ENCODE results near the gene RIN3. TPM values are rescaled to one million over a fixed set of nuclear protein-coding genes. Genes with fewer than 3 reads are reported as not detected.

The RIN3 gene
- polyA plus RNA-seq, 4 donors = 1.8 to 18.9 (median 12.1) TPM

DNA sequence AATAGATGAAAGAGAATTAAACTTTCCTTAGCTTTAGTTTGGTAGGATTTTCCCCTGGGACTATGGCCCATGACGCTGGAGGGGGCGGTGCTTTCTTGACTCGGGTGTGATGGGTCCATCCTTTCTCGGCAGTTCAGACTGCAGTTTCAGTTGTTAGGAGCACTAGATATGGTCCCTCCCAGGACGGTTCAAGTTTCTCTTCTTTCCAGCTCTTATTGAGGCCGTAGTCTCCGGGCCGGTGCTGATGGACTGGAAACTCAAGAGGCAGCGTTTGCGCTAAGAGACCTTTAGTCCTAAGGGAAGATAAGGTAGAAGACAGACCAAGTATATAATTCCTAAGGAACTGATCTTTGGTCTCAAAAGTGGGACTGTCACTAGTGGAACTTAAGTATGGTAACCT, 111.2 kb downstream of the RIN3 start:
- Histone ChIP-seq H3K36me3 (ENCODE audit: control insufficient read depth in 3 of 3, insufficient read depth in 2 of 3, low read depth in 1 of 3, low read length in 3 of 3) (peaks cover 0 to 9% (median 8%) of the 10 kb centered on the region in 3 donors), H3K4me1 (ENCODE audit: control insufficient read depth in 3 of 3, insufficient read depth in 2 of 3, low read depth in 1 of 3, low read length in 2 of 3) (no peaks in the 10 kb centered on the region), H3K9me3 (ENCODE audit: control insufficient read depth in 2 of 2, insufficient read depth in 1 of 2, low read depth in 1 of 2, low read length in 1 of 2) (peaks cover 6 to 40% of the 10 kb centered on the region in 2 donors), H3K27ac (ENCODE audit: low read depth in 1 of 3, low read length in 2 of 3) (no peak overlapping the region), H3K4me3 (ENCODE audit: low read depth in 1 of 3, low read length in 3 of 3) (no peak overlapping the region), H3K27me3 (ENCODE audit: control insufficient read depth in 3 of 3, insufficient read depth in 3 of 3, low read length in 3 of 3) (no peaks in the 10 kb centered on the region)
- DNase-seq (peak in 1 of 2 donors; percentile 57), FAIRE-seq (no peak)
- 88 to 92% (median 90%) methylated on average over 10 of the region's 10 CpGs for WGBS, 3 donors

DNA sequence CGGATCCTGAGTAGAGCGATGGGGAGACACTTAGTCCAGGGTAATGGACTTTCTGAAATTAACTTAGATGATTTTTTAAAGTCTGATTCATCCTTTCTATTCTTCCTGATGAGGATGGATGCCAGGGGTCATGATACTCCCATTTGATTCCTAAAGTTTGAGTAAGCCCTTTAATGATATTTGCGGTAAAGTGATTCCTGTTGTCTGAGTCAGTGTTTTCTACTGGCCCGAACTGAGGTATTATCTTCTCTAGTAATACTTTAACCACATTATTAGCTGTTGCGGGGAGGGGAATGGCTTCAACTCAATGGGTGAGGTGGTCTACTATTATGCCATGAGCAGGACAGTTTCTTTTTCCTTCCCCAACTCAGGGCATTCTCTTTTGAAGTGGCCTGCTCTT, 111.6 kb downstream of the RIN3 start:
- Histone ChIP-seq H3K27me3 (ENCODE audit: control insufficient read depth in 3 of 3, insufficient read depth in 3 of 3, low read length in 3 of 3) (no peaks in the 10 kb centered on the region), H3K36me3 (ENCODE audit: control insufficient read depth in 3 of 3, insufficient read depth in 2 of 3, low read depth in 1 of 3, low read length in 3 of 3) (peaks cover 0 to 9% (median 8%) of the 10 kb centered on the region in 3 donors), H3K4me3 (ENCODE audit: low read depth in 1 of 3, low read length in 3 of 3) (no peak overlapping the region), H3K27ac (ENCODE audit: low read depth in 1 of 3, low read length in 2 of 3) (no peak overlapping the region), H3K9me3 (ENCODE audit: control insufficient read depth in 2 of 2, insufficient read depth in 1 of 2, low read depth in 1 of 2, low read length in 1 of 2) (peaks cover 6 to 40% of the 10 kb centered on the region in 2 donors), H3K4me1 (ENCODE audit: control insufficient read depth in 3 of 3, insufficient read depth in 2 of 3, low read depth in 1 of 3, low read length in 2 of 3) (no peaks in the 10 kb centered on the region)
- FAIRE-seq (no peak), DNase-seq (no peak)
- 92 to 99% (median 94%) methylated on average over 5 of the region's 5 CpGs for WGBS, 3 donors

GRCh38 chr14:92626041-92626440, 112.5 kb downstream of the RIN3 start:
- 90 to 91% (median 90%) methylated on average over 3 of the region's 3 CpGs for WGBS, 3 donors
- no peaks in the 10 kb centered on the region for H3K4me1 ChIP-seq (ENCODE audit: control insufficient read depth in 3 of 3, insufficient read depth in 2 of 3, low read depth in 1 of 3, low read length in 2 of 3)
- H3K4me3 ChIP-seq (ENCODE audit: low read depth in 1 of 3, low read length in 3 of 3) = no peak overlapping the region
- FAIRE-seq = no peak
- no peak overlapping the region for H3K27ac ChIP-seq (ENCODE audit: low read depth in 1 of 3, low read length in 2 of 3)
- H3K27me3 ChIP-seq (ENCODE audit: control insufficient read depth in 3 of 3, insufficient read depth in 3 of 3, low read length in 3 of 3) = no peaks in the 10 kb centered on the region
- peaks cover 0 to 13% (median 8%) of the 10 kb centered on the region in 3 donors for H3K36me3 ChIP-seq (ENCODE audit: control insufficient read depth in 3 of 3, insufficient read depth in 2 of 3, low read depth in 1 of 3, low read length in 3 of 3)
- H3K9me3 ChIP-seq (ENCODE audit: control insufficient read depth in 2 of 2, insufficient read depth in 1 of 2, low read depth in 1 of 2, low read length in 1 of 2) = peaks cover 6 to 40% of the 10 kb centered on the region in 2 donors
- DNase-seq = no peak

DNA sequence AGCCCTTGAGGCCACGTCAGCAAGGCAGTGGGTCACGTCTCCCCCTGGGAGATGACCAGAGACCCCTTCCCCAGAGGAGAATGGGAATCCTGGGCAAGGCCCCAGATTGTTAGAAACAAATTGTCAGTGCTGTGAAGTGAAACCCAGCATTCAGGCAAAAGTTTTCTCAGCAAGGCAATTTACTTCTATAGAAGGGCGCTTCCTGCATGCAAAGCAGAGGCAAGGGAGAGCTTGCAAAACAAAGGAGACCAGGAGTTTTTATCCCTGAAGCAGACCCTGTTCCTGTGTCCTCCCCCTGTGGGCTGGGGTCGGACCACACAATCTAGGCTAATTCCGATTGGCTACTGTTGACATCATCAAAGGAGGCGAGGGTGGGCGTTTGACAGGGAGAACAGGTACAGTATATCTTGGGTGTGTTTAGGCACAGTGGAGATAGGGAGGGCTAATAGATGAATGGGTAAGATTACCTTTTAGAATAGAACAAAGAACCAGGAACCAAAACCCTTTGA, 114.2 kb downstream of the RIN3 start:
- Histone ChIP-seq H3K4me1 (ENCODE audit: control insufficient read depth in 3 of 3, insufficient read depth in 2 of 3, low read depth in 1 of 3, low read length in 2 of 3) (no peaks in the 10 kb centered on the region), H3K36me3 (ENCODE audit: control insufficient read depth in 3 of 3, insufficient read depth in 2 of 3, low read depth in 1 of 3, low read length in 3 of 3) (peaks cover 0 to 14% (median 8%) of the 10 kb centered on the region in 3 donors), H3K9me3 (ENCODE audit: control insufficient read depth in 2 of 2, insufficient read depth in 1 of 2, low read depth in 1 of 2, low read length in 1 of 2) (peaks cover 5 to 28% of the 10 kb centered on the region in 2 donors), H3K27me3 (ENCODE audit: control insufficient read depth in 3 of 3, insufficient read depth in 3 of 3, low read length in 3 of 3) (no peaks in the 10 kb centered on the region), H3K4me3 (ENCODE audit: low read depth in 1 of 3, low read length in 3 of 3) (no peak overlapping the region), H3K27ac (ENCODE audit: low read depth in 1 of 3, low read length in 2 of 3) (no peak overlapping the region)
- FAIRE-seq (no peak), DNase-seq (no peak)
- 94 to 96% (median 95%) methylated on average over 7 of the region's 7 CpGs for WGBS, 3 donors

- H3K27me3 ChIP-seq (ENCODE audit: control insufficient read depth in 3 of 3, insufficient read depth in 3 of 3, low read length in 3 of 3) = no peaks in the 10 kb centered on the region
- no peak overlapping the region for H3K4me3 ChIP-seq (ENCODE audit: low read depth in 1 of 3, low read length in 3 of 3)
- WGBS, 3 donors = 87 to 98% (median 96%) methylated on average over 2 of the region's 2 CpGs
- H3K4me1 ChIP-seq (ENCODE audit: control insufficient read depth in 3 of 3, insufficient read depth in 2 of 3, low read depth in 1 of 3, low read length in 2 of 3) = no peaks in the 10 kb centered on the region
- no peak overlapping the region for H3K27ac ChIP-seq (ENCODE audit: low read depth in 1 of 3, low read length in 2 of 3)
- peaks cover 0 to 14% (median 8%) of the 10 kb centered on the region in 3 donors for H3K36me3 ChIP-seq (ENCODE audit: control insufficient read depth in 3 of 3, insufficient read depth in 2 of 3, low read depth in 1 of 3, low read length in 3 of 3)
- peaks cover 5 to 26% of the 10 kb centered on the region in 2 donors for H3K9me3 ChIP-seq (ENCODE audit: control insufficient read depth in 2 of 2, insufficient read depth in 1 of 2, low read depth in 1 of 2, low read length in 1 of 2)
- FAIRE-seq = no peak
- no peak for DNase-seq
Measured at GRCh38 chr14:92628636-92629035, 115.1 kb downstream of the RIN3 start.

- no peaks in the 10 kb centered on the region for H3K27me3 ChIP-seq (ENCODE audit: control insufficient read depth in 3 of 3, insufficient read depth in 3 of 3, low read length in 3 of 3)
- FAIRE-seq (no peak), DNase-seq (no peak)
- peaks cover 0 to 14% (median 8%) of the 10 kb centered on the region in 3 donors for H3K36me3 ChIP-seq (ENCODE audit: control insufficient read depth in 3 of 3, insufficient read depth in 2 of 3, low read depth in 1 of 3, low read length in 3 of 3)
- H3K4me3 ChIP-seq (ENCODE audit: low read depth in 1 of 3, low read length in 3 of 3) = no peak overlapping the region
- H3K9me3 ChIP-seq (ENCODE audit: control insufficient read depth in 2 of 2, insufficient read depth in 1 of 2, low read depth in 1 of 2, low read length in 1 of 2) = peaks cover 5 to 26% of the 10 kb centered on the region in 2 donors
- H3K4me1 ChIP-seq (ENCODE audit: control insufficient read depth in 3 of 3, insufficient read depth in 2 of 3, low read depth in 1 of 3, low read length in 2 of 3) = no peaks in the 10 kb centered on the region
- no peak overlapping the region for H3K27ac ChIP-seq (ENCODE audit: low read depth in 1 of 3, low read length in 2 of 3)
- 92 to 94% (median 94%) methylated on average over 2 of the region's 2 CpGs for WGBS, 3 donors
Measured at GRCh38 chr14:92630367-92630766, 116.8 kb downstream of the RIN3 start.

GRCh38 chr14:92631098-92631497, 117.5 kb downstream of the RIN3 start:
- Histone ChIP-seq H3K27ac (ENCODE audit: low read depth in 1 of 3, low read length in 2 of 3) (no peak overlapping the region), H3K4me3 (ENCODE audit: low read depth in 1 of 3, low read length in 3 of 3) (no peak overlapping the region), H3K9me3 (ENCODE audit: control insufficient read depth in 2 of 2, insufficient read depth in 1 of 2, low read depth in 1 of 2, low read length in 1 of 2) (peaks cover 5 to 24% of the 10 kb centered on the region in 2 donors), H3K4me1 (ENCODE audit: control insufficient read depth in 3 of 3, insufficient read depth in 2 of 3, low read depth in 1 of 3, low read length in 2 of 3) (no peaks in the 10 kb centered on the region), H3K36me3 (ENCODE audit: control insufficient read depth in 3 of 3, insufficient read depth in 2 of 3, low read depth in 1 of 3, low read length in 3 of 3) (peaks cover 0 to 14% (median 8%) of the 10 kb centered on the region in 3 donors), H3K27me3 (ENCODE audit: control insufficient read depth in 3 of 3, insufficient read depth in 3 of 3, low read length in 3 of 3) (no peaks in the 10 kb centered on the region)
- FAIRE-seq (no peak), DNase-seq (no peak)
- 88 to 91% (median 91%) methylated on average over 4 of the region's 4 CpGs for WGBS, 3 donors

- no peak overlapping the region for H3K27ac ChIP-seq (ENCODE audit: low read depth in 1 of 3, low read length in 2 of 3)
- no peaks in the 10 kb centered on the region for H3K27me3 ChIP-seq (ENCODE audit: control insufficient read depth in 3 of 3, insufficient read depth in 3 of 3, low read length in 3 of 3)
- peaks cover 0 to 8% (median 3%) of the 10 kb centered on the region in 3 donors for H3K36me3 ChIP-seq (ENCODE audit: control insufficient read depth in 3 of 3, insufficient read depth in 2 of 3, low read depth in 1 of 3, low read length in 3 of 3)
- H3K4me3 ChIP-seq (ENCODE audit: low read depth in 1 of 3, low read length in 3 of 3) = no peak overlapping the region
- H3K4me1 ChIP-seq (ENCODE audit: control insufficient read depth in 3 of 3, insufficient read depth in 2 of 3, low read depth in 1 of 3, low read length in 2 of 3) = no peaks in the 10 kb centered on the region
- 87 to 92% (median 90%) methylated on average over 15 of the region's 15 CpGs for WGBS, 3 donors
- FAIRE-seq (no peak), DNase-seq (no peak)
- H3K9me3 ChIP-seq (ENCODE audit: control insufficient read depth in 2 of 2, insufficient read depth in 1 of 2, low read depth in 1 of 2, low read length in 1 of 2) = peaks cover 0 to 7% of the 10 kb centered on the region in 2 donors
Measured at GRCh38 chr14:92632546-92633273, 119.1 kb downstream of the RIN3 start.
